ENCODE measurements around the gene GLYR1. TPM values are rescaled to one million over a fixed set of nuclear protein-coding genes. Genes with fewer than 3 reads are reported as not detected.

The GLYR1 gene
- total and polyA plus RNA-seq, 9 of the 15 experiments (the other 6 are each of a cell fraction or from before 2014, with no cell fraction given) = 6.7 to 99.2 (median 60.2) TPM

DNA sequence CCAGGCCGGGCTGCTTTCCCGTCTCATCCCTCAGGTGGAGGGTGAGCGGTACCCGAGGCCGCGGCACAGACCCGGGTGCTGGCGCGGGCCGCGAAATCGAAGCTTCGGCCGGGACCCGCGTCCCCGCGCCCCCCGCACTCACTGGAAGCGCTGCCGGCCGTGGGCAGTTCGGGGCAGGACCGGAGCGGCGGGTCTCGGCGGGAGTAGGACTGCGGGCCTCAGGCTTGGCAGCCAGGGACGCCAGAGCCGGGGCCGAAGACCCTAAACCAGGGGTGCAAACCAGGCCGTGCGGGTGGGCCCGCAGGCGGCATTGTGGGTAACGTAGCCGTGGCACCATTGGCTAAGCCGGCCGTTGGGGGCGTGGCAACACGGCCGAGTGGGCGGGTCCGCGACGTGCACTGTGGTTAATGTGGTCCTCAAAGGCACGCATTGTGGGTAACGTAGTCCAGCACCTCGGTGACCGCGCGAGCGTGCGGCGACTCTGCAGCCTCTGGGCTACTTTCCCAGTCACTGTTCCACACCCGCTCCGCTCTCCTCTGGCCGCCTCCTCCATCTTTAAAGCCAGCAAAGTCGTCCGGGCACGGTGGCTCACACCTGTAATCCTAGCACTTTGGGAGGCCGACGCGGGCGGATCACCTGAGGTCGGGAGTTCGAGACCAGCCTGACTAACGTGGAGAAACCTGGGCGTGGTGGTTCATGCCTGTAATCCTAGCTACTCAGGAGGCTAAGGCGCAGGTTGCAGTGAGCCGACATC is 80.0 kb downstream of the GLYR1 start, which contains the start of gene ZNF500 (continued):
- TF ChIP-seq PHF21A (IDR thresholded peaks at IDR 0.05; ENCODE audit: borderline replicate concordance, low read depth) (no peak), TSHZ1 (CRISPR knock-in tag; IDR thresholded peaks at IDR 0.05) (no peak), PCBP2 (IDR thresholded peaks at IDR 0.05; ENCODE audit: low read depth, low read length, poor library complexity, severe bottlenecking) (no peak), SPI1 (IDR thresholded peaks at IDR 0.05; ENCODE audit: borderline replicate concordance, low read depth, low read length) (no peak), PRDM10 (IDR thresholded peaks at IDR 0.05; ENCODE audit: partially characterized antibody) (no peak), RFX7 (CRISPR knock-in tag; IDR thresholded peaks at IDR 0.05) (no peak)
- TF ChIP-seq, protein P1, sequence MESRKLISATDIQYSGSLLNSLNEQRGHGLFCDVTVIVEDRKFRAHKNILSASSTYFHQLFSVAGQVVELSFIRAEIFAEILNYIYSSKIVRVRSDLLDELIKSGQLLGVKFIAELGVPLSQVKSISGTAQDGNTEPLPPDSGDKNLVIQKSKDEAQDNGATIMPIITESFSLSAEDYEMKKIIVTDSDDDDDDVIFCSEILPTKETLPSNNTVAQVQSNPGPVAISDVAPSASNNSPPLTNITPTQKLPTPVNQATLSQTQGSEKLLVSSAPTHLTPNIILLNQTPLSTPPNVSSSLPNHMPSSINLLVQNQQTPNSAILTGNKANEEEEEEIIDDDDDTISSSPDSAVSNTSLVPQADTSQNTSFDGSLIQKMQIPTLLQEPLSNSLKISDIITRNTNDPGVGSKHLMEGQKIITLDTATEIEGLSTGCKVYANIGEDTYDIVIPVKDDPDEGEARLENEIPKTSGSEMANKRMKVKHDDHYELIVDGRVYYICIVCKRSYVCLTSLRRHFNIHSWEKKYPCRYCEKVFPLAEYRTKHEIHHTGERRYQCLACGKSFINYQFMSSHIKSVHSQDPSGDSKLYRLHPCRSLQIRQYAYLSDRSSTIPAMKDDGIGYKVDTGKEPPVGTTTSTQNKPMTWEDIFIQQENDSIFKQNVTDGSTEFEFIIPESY (CRISPR knock-in tag; IDR thresholded peaks at IDR 0.05) = no peak; the same call in 1 of the 2 replicates
- TF ChIP-seq, protein P2, sequence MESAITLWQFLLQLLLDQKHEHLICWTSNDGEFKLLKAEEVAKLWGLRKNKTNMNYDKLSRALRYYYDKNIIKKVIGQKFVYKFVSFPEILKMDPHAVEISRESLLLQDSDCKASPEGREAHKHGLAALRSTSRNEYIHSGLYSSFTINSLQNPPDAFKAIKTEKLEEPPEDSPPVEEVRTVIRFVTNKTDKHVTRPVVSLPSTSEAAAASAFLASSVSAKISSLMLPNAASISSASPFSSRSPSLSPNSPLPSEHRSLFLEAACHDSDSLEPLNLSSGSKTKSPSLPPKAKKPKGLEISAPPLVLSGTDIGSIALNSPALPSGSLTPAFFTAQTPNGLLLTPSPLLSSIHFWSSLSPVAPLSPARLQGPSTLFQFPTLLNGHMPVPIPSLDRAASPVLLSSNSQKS (CRISPR knock-in tag; IDR thresholded peaks at IDR 0.05) = no peak
- TF ChIP-seq, protein P3, sequence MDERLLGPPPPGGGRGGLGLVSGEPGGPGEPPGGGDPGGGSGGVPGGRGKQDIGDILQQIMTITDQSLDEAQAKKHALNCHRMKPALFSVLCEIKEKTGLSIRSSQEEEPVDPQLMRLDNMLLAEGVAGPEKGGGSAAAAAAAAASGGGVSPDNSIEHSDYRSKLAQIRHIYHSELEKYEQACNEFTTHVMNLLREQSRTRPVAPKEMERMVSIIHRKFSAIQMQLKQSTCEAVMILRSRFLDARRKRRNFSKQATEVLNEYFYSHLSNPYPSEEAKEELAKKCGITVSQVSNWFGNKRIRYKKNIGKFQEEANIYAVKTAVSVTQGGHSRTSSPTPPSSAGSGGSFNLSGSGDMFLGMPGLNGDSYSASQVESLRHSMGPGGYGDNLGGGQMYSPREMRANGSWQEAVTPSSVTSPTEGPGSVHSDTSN (CRISPR knock-in tag; IDR thresholded peaks at IDR 0.05; ENCODE audit: low read depth) = no peak
- TF ChIP-seq, protein P3 (tag; conservative IDR thresholded peaks at IDR 0.05; ENCODE audit: low read depth) = no peak

All from K562 (cell line).